WERI-Rb-1 (cell line): ENCODE measurements around the gene PRPSAP2.

ENCODE experiments used
- DNase-seq: peaks from one replicate; pipeline ENCODE4 v3.0.0-alpha.2; 2020
- H3K27ac ChIP-seq: fragments of 250-450 bp; sonication (Bioruptor Pico); 2 replicates; pipeline ENCODE4 v1.5.1; 2020; ENCODE audit warnings: mild to moderate bottlenecking, moderate library complexity
- H3K27me3 ChIP-seq: fragments of 250-450 bp; sonication (Bioruptor Pico); 2 replicates; pipeline ENCODE4 v1.5.1; 2021; ENCODE audit warnings: mild to moderate bottlenecking, low read depth, moderate library complexity; ENCODE audit not compliant: insufficient read depth, severe bottlenecking
- H3K36me3 ChIP-seq: fragments of 250-450 bp; sonication (Bioruptor Pico); 2 replicates; pipeline ENCODE4 v1.5.1; 2020; ENCODE audit warnings: mild to moderate bottlenecking, moderate library complexity
- H3K4me3 ChIP-seq: 2 replicates; pipeline ENCODE4 v1.5.1; 2011; ENCODE audit warnings: low read depth, mild to moderate bottlenecking, control low read depth, low read length
- H3K9me3 ChIP-seq: fragments of 250-450 bp; sonication (Bioruptor Pico); 2 replicates; pipeline ENCODE4 v1.5.1; 2021; ENCODE audit warnings: mild to moderate bottlenecking, moderate library complexity; ENCODE audit not compliant: severe bottlenecking
- CTCF ChIP-seq: IDR thresholded peaks from 2 replicates; pipeline ENCODE4 v1.5.1; 2011; ENCODE audit warnings: low read depth, mild to moderate bottlenecking, control low read depth, inconsistent platforms, low read length

Gene PRPSAP2

GRCh38 chr17:18851201-18851600 lies 6.7 kb upstream of the PRPSAP2 start:
- H3K4me3 ChIP-seq, result no peak overlapping the region
- H3K27ac ChIP-seq, result no peak overlapping the region
- no peaks in the 10 kb centered on the region for H3K36me3 ChIP-seq
- no peaks in the 10 kb centered on the region for H3K27me3 ChIP-seq
- no peak for DNase-seq
- H3K9me3 ChIP-seq, result no peaks in the 10 kb centered on the region
- TF ChIP-seq CTCF, result no peak

GRCh38 chr17:18854956-18855355 lies 3.0 kb upstream of the PRPSAP2 start:
- Histone ChIP-seq H3K9me3 (no peaks in the 10 kb centered on the region), H3K36me3 (peaks cover 3% of the 10 kb centered on the region; the same call in 1 of the 2 replicates), H3K4me3 (no peak overlapping the region), H3K27ac (no peak overlapping the region), H3K27me3 (no peaks in the 10 kb centered on the region)
- TF ChIP-seq CTCF, result no peak
- DNase-seq, result no peak

GRCh38 chr17:18855831-18856569 lies 1.9 kb upstream of the PRPSAP2 start:
- DNase-seq, result peak; percentile 92
- Histone ChIP-seq H3K36me3 (peaks cover 10% of the 10 kb centered on the region), H3K9me3 (no peaks in the 10 kb centered on the region), H3K27me3 (no peaks in the 10 kb centered on the region), H3K27ac (peak overlapping the region; percentile 43; the same call in 1 of the 2 replicates), H3K4me3 (peak overlapping the region; percentile 72)
- no peak for TF ChIP-seq CTCF

- Histone ChIP-seq H3K27me3 (no peaks in the 10 kb centered on the region), H3K4me3 (peak overlapping the region; percentile 72), H3K27ac (no peak overlapping the region; the same call in 1 of the 2 replicates), H3K9me3 (no peaks in the 10 kb centered on the region), H3K36me3 (peaks cover 10% of the 10 kb centered on the region)
- DNase-seq, result no peak
- TF ChIP-seq CTCF, result no peak
Measured at GRCh38 chr17:18856570-18856915, 1.4 kb upstream of the PRPSAP2 start.

- no peak for TF ChIP-seq CTCF
Measured at GRCh38 chr17:18858567-18859245, 775 bp downstream of the PRPSAP2 start.

GRCh38 chr17:18859256-18859655 lies 1.3 kb downstream of the PRPSAP2 start:
- no peak for DNase-seq
- Histone ChIP-seq H3K9me3 (no peaks in the 10 kb centered on the region), H3K27me3 (no peaks in the 10 kb centered on the region), H3K27ac (no peak overlapping the region), H3K36me3 (peaks cover 10% of the 10 kb centered on the region), H3K4me3 (peak overlapping the region; percentile 91; the same call in 1 of the 2 replicates)
- no peak for TF ChIP-seq CTCF

More at GRCh38 chr17:18858567-18859245, 775 bp downstream of the PRPSAP2 start:
- DNase-seq, result no peak
- H3K4me3 ChIP-seq, result peak overlapping the region; percentile 91
- H3K36me3 ChIP-seq, result peaks cover 10% of the 10 kb centered on the region
- H3K27me3 ChIP-seq, result no peaks in the 10 kb centered on the region
- no peaks in the 10 kb centered on the region for H3K9me3 ChIP-seq
- H3K27ac ChIP-seq, result peak overlapping the region; percentile 96
